ENCODE results near the gene CTU1.

DNA sequence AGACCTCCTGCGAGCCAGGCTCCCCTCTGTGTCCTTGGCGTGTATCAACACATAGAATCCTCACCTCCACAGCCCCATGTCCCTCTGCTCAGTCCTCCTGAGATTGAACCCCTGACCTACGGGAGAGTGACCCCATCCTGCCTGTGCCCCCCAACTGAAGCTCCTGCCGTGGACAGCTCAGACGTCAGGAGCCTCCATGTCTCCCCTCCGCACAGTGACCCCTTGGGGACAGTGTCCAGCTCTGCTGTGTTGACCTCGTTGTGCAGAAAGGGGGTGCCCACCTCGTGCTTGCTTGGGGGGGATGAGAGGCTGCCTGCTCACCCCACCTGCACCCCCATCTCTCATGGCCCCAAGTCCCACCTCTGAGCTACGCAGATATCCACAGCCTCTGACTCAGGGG is 16.0 kb upstream of the CTU1 start:
- TF ChIP-seq JUN (CRISPR knock-in tag; IDR thresholded peaks at IDR 0.05) (no peak), ZNF532 (CRISPR knock-in tag; IDR thresholded peaks at IDR 0.05; ENCODE audit: borderline replicate concordance) (no peak)
- TF ChIP-seq, protein P1, sequence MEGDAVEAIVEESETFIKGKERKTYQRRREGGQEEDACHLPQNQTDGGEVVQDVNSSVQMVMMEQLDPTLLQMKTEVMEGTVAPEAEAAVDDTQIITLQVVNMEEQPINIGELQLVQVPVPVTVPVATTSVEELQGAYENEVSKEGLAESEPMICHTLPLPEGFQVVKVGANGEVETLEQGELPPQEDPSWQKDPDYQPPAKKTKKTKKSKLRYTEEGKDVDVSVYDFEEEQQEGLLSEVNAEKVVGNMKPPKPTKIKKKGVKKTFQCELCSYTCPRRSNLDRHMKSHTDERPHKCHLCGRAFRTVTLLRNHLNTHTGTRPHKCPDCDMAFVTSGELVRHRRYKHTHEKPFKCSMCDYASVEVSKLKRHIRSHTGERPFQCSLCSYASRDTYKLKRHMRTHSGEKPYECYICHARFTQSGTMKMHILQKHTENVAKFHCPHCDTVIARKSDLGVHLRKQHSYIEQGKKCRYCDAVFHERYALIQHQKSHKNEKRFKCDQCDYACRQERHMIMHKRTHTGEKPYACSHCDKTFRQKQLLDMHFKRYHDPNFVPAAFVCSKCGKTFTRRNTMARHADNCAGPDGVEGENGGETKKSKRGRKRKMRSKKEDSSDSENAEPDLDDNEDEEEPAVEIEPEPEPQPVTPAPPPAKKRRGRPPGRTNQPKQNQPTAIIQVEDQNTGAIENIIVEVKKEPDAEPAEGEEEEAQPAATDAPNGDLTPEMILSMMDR (IDR thresholded peaks at IDR 0.05) = no peak
- TF ChIP-seq, protein P2, sequence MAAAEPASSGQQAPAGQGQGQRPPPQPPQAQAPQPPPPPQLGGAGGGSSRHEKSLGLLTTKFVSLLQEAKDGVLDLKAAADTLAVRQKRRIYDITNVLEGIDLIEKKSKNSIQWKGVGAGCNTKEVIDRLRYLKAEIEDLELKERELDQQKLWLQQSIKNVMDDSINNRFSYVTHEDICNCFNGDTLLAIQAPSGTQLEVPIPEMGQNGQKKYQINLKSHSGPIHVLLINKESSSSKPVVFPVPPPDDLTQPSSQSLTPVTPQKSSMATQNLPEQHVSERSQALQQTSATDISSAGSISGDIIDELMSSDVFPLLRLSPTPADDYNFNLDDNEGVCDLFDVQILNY (CRISPR knock-in tag; IDR thresholded peaks at IDR 0.05) = no peak

All from WTC11 (cell line).